Bronchial epithelial cell (primary cell): ENCODE measurements around the gene ZNF581. TPM values are rescaled to one million over a fixed set of nuclear protein-coding genes. Genes with fewer than 3 reads are reported as not detected.

Experiments used
- DNase-seq: peaks from one replicate; pipeline ENCODE4 v3.0.0-alpha.2; 2010; ENCODE audit warnings: low read depth
- FAIRE-seq: peaks from 2 replicates; lab custom pipeline; 2011; peaks lifted over from hg19 to GRCh38; lab: Jason Lieb, UNC
- H3K27me3 ChIP-seq: 2 replicates; pipeline ENCODE4 v1.5.1; 2011; ENCODE audit warnings: low read length; ENCODE audit not compliant: control insufficient read depth, insufficient read depth
- H3K36me3 ChIP-seq: 2 replicates; pipeline ENCODE4 v1.5.1; 2011; ENCODE audit warnings: low read length; ENCODE audit not compliant: control insufficient read depth, insufficient read depth
- H3K4me3 ChIP-seq: 2 replicates; pipeline ENCODE4 v1.5.1; 2011; ENCODE audit warnings: mild to moderate bottlenecking, low read depth, low read length, control low read depth
- total RNA-seq: library from RNA; depleted of rRNA; stranded (reverse); fragments of >200 nt; gene quantifications from 2 replicates; pipeline ENCODE4 v1.2.1, GENCODE V29; 2014
- TF ChIP-seq, protein P1 (sequence below): IDR thresholded peaks from 2 replicates; pipeline ENCODE4 v1.5.1; 2011; ENCODE audit warnings: mild to moderate bottlenecking, moderate library complexity, low read length, control low read depth, inconsistent platforms; ENCODE audit not compliant: insufficient read depth, severe bottlenecking

The ZNF581 gene, protein sequence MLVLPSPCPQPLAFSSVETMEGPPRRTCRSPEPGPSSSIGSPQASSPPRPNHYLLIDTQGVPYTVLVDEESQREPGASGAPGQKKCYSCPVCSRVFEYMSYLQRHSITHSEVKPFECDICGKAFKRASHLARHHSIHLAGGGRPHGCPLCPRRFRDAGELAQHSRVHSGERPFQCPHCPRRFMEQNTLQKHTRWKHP
- total RNA-seq: 9.6 and 19.2 TPM in 2 replicates

DNA sequence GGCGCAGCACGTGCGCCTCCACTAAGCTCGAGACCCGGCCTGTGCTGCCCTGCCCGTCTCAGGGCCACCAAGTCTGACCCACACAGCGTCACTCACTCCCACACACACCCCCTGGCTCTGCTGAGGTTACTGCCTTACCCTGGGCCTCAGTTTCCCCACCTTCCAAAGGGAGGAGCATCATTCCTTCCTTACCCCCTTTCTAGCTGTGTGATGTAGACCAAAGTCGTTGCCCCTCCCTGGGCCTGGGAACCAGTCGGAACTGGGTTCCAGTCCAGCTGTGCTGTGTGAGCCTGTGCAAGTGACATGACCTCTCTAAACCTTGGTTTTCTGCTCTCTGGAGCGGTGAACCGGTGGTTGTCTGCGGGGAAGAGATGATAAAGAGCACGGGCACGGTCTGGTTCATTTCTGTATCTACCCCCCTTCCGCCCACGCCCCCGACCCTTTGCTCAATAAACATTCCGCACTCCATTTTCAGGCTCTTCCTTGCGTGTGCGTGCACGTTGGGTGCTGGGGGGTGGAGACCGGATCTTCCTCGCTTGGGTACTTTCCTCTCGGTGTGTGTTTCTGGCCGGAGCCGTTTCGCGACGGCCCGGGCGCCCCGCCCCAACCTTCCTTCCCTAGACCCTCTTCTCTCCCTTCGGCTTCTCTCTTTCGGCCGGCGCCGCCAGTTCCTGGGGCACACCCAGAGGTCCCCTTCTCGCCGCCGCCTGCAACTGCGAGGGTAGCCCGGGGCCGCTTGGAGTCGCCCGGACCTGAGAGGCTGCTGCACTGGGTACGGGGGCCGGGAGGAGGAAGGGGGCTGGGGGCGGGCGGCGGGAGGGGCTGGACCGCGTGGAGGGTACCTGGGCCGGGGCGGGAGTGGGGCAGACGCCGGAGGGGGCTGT lies at the start of gene ZNF581:
ZNF581 (plus strand) TSS at position 647 of the 884 bp plus-strand sequence. CDS start 923 bp downstream, outside the sequence.
- peaks cover 3% of the 10 kb centered on the region for H3K36me3 ChIP-seq
- DNase-seq (peak; percentile 65), FAIRE-seq (no peak)
- H3K4me3 ChIP-seq: peak within 1 kb of the TSS; percentile 50
- TF ChIP-seq, protein P1, sequence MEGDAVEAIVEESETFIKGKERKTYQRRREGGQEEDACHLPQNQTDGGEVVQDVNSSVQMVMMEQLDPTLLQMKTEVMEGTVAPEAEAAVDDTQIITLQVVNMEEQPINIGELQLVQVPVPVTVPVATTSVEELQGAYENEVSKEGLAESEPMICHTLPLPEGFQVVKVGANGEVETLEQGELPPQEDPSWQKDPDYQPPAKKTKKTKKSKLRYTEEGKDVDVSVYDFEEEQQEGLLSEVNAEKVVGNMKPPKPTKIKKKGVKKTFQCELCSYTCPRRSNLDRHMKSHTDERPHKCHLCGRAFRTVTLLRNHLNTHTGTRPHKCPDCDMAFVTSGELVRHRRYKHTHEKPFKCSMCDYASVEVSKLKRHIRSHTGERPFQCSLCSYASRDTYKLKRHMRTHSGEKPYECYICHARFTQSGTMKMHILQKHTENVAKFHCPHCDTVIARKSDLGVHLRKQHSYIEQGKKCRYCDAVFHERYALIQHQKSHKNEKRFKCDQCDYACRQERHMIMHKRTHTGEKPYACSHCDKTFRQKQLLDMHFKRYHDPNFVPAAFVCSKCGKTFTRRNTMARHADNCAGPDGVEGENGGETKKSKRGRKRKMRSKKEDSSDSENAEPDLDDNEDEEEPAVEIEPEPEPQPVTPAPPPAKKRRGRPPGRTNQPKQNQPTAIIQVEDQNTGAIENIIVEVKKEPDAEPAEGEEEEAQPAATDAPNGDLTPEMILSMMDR: no peak
- H3K27me3 ChIP-seq: no peaks in the 10 kb centered on the region

DNA sequence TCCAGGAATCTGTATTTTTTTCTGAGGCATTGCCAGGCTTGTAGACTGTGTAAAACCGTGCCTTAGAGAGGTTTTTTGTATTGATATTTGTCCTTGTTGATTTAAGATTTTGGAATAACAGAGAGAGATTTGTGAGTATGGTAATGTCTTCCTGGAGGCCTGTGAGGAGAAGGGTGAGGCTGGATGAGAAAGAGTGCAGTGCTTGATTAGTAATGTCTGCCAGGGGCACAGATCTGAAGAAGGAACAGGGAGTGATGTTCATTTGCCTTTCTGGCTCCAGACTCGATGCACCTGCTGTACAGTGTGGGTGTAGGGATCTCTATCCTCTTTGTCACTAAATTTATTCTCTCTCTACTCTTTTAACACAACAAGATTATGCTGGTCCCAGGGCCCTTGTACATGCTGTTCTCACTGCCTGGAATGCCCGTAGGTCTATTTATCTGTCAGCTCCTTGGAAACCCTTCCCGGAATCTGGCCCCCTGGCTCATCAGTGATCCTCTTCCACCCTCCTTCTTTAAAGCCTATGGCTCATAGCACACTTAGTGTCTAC lies 48.4 kb upstream of the ZNF581 start:
- Histone ChIP-seq H3K36me3 (peaks cover 6% of the 10 kb centered on the region), H3K27me3 (no peaks in the 10 kb centered on the region), H3K4me3 (no peak overlapping the region)
- no peak for DNase-seq
- no peak for FAIRE-seq
- TF ChIP-seq, protein P1: no peak

DNA sequence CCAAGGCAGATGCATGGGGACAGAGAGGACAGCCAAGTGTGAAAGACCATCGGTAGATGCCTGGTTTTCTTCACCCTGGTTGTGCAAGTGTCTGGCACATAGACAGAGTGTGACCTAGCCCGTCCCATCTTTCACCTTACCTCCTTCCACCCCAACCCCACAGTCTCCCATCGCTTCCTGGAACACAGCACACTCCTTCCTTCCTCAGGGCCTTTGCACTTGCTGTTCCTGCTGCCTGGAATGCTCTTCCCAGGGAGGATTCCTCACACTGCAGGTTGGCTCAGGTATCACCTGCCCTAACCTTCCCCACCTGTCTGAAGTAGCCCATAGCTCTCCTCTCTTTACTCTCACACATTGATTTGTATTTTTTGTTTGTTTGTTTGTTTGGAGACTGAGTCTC lies 47.1 kb upstream of the ZNF581 start:
- DNase-seq: no peak
- Histone ChIP-seq H3K27me3 (no peaks in the 10 kb centered on the region), H3K36me3 (peaks cover 6% of the 10 kb centered on the region), H3K4me3 (no peak overlapping the region)
- FAIRE-seq: no peak
- TF ChIP-seq, protein P1: no peak

DNA sequence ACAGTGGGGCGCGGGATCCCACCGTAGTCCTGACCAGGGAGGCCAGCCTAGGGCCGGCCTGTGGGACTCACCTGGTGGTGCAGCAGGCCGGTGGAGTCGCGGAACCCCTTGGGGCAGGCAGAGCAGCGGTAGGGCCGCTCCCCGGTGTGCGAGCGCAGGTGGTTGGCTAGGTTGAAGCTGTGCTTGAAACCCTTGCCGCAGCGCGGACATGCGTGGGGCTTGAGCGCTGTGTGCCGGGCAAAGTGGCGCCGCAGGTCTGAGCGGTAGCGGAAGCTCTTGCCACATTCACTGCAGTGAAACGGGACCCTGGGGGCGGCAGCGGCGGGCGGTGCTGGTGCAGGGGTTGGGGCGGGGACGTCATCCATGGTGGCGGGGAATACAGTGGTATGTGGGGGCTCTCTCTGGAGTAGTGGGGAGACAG lies 45.9 kb upstream of the ZNF581 start:
- Histone ChIP-seq H3K36me3 (peaks cover 6% of the 10 kb centered on the region), H3K4me3 (no peak overlapping the region), H3K27me3 (no peaks in the 10 kb centered on the region)
- FAIRE-seq: no peak
- no peak for DNase-seq
- TF ChIP-seq, protein P1: no peak

DNA sequence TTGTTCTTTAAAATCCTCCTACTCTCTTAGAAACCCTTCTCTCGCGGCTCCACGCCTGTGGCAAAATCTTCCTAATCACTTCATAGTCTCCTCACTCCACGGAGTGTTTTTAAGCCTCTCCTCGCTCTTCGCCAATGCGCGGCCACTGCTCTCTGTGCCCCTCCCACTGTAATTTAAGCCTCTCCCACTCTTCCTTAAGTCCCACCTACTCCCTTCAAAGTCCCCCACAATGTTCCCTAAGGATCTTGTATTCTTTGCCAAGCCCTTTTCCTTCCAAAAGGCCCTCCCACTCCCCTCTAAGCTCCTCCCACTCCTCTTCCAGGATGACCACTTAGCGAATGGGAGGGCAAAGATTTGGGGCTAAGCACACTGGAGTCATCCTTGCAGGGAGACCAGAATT lies 45.4 kb upstream of the ZNF581 start:
- FAIRE-seq (no peak), DNase-seq (no peak)
- TF ChIP-seq, protein P1: no peak
- Histone ChIP-seq H3K27me3 (no peaks in the 10 kb centered on the region), H3K36me3 (peaks cover 8% of the 10 kb centered on the region), H3K4me3 (no peak overlapping the region)
